Mesothelial cell of epicardium (in vitro differentiated cells): ENCODE data around the gene KLHL29. TPM values are rescaled to one million over a fixed set of nuclear protein-coding genes. Genes with fewer than 3 reads are reported as not detected.
A peak's percentile ranks its signal among the peaks of the same experiment; 100 is the strongest.

Source experiments
- DNase-seq, 2 experiments: peaks; one replicate each; pipeline ENCODE4 v3.0.0; 2021; ENCODE audit warnings: low spot score in 2 of 2; ENCODE audit not compliant: unreplicated experiment in 2 of 2
- H3K27ac Mint-ChIP-seq: 2 replicates; pipeline ENCODE4 v1.8.0; 2021; ENCODE audit warnings: mixed read lengths
- H3K27me3 Mint-ChIP-seq: 2 replicates; pipeline ENCODE4 v1.8.0; 2021; ENCODE audit warnings: low read depth, mixed read lengths
- H3K36me3 Mint-ChIP-seq: 2 replicates; pipeline ENCODE4 v1.8.0; 2021; ENCODE audit warnings: mixed read lengths
- H3K4me1 Mint-ChIP-seq: 2 replicates; pipeline ENCODE4 v1.8.0; 2021; ENCODE audit warnings: mixed read lengths
- H3K4me3 Mint-ChIP-seq: 2 replicates; pipeline ENCODE4 v1.8.0; 2021; ENCODE audit warnings: mild to moderate bottlenecking, moderate library complexity, mixed read lengths
- H3K9me3 Mint-ChIP-seq: 2 replicates; pipeline ENCODE4 v1.8.0; 2021; ENCODE audit warnings: mixed read lengths
- total RNA-seq: library from RNA; stranded (reverse); gene quantifications from 3 replicates; pipeline ENCODE4 v1.2.1, GENCODE V29; 2021
- TF ChIP-seq, protein P1 (sequence below): fragments of 200-600 bp; sonication (generic); IDR thresholded peaks from one replicate; pipeline ENCODE4 v1.5.0; 2021; ENCODE audit warnings: antibody characterized with exemption; ENCODE audit not compliant: unreplicated experiment

KLHL29 gene
- total RNA-seq, 1 donor from 2014 or later = 28.3 TPM

- TF ChIP-seq, protein P1, sequence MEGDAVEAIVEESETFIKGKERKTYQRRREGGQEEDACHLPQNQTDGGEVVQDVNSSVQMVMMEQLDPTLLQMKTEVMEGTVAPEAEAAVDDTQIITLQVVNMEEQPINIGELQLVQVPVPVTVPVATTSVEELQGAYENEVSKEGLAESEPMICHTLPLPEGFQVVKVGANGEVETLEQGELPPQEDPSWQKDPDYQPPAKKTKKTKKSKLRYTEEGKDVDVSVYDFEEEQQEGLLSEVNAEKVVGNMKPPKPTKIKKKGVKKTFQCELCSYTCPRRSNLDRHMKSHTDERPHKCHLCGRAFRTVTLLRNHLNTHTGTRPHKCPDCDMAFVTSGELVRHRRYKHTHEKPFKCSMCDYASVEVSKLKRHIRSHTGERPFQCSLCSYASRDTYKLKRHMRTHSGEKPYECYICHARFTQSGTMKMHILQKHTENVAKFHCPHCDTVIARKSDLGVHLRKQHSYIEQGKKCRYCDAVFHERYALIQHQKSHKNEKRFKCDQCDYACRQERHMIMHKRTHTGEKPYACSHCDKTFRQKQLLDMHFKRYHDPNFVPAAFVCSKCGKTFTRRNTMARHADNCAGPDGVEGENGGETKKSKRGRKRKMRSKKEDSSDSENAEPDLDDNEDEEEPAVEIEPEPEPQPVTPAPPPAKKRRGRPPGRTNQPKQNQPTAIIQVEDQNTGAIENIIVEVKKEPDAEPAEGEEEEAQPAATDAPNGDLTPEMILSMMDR = no peak
- H3K4me1 Mint-ChIP-seq = peaks cover 26% of the 10 kb centered on the region
- H3K36me3 Mint-ChIP-seq = peaks cover 3% of the 10 kb centered on the region
- peaks cover 3% of the 10 kb centered on the region for H3K27me3 Mint-ChIP-seq
- H3K4me3 Mint-ChIP-seq = no peak overlapping the region
- no peak for DNase-seq
- no peaks in the 10 kb centered on the region for H3K9me3 Mint-ChIP-seq
- H3K27ac Mint-ChIP-seq = no peak overlapping the region
Measured at GRCh38 chr2:23583467-23583866, 198.5 kb downstream of the KLHL29 start.

GRCh38 chr2:23584054-23584745 lies 199.2 kb downstream of the KLHL29 start:
- H3K36me3 Mint-ChIP-seq = peaks cover 3% of the 10 kb centered on the region
- H3K4me1 Mint-ChIP-seq = peaks cover 26% of the 10 kb centered on the region
- no peaks in the 10 kb centered on the region for H3K9me3 Mint-ChIP-seq
- H3K4me3 Mint-ChIP-seq = no peak overlapping the region
- H3K27me3 Mint-ChIP-seq = peaks cover 2% of the 10 kb centered on the region
- TF ChIP-seq, protein P1 = no peak
- DNase-seq = no peak
- H3K27ac Mint-ChIP-seq = no peak overlapping the region

GRCh38 chr2:23585273-23586170 lies 200.5 kb downstream of the KLHL29 start:
- Mint-ChIP-seq H3K4me1 (peaks cover 26% of the 10 kb centered on the region), H3K4me3 (no peak overlapping the region), H3K27me3 (peaks cover 2% of the 10 kb centered on the region), H3K9me3 (no peaks in the 10 kb centered on the region), H3K36me3 (peaks cover 3% of the 10 kb centered on the region), H3K27ac (peak overlapping the region; percentile 58)
- TF ChIP-seq, protein P1 = no peak
- DNase-seq = no peak

- no peak for DNase-seq
- TF ChIP-seq, protein P1 = no peak
- no peak overlapping the region for H3K4me3 Mint-ChIP-seq
- no peaks in the 10 kb centered on the region for H3K9me3 Mint-ChIP-seq
- H3K4me1 Mint-ChIP-seq = peaks cover 26% of the 10 kb centered on the region
- H3K27me3 Mint-ChIP-seq = peaks cover 2% of the 10 kb centered on the region
- H3K27ac Mint-ChIP-seq = no peak overlapping the region
- peaks cover 3% of the 10 kb centered on the region for H3K36me3 Mint-ChIP-seq
Measured at GRCh38 chr2:23586741-23587306, 201.8 kb downstream of the KLHL29 start.

- no peak for DNase-seq
- H3K36me3 Mint-ChIP-seq = peaks cover 3% of the 10 kb centered on the region
- no peak overlapping the region for H3K27ac Mint-ChIP-seq
- TF ChIP-seq, protein P1 = no peak
- H3K27me3 Mint-ChIP-seq = peaks cover 2% of the 10 kb centered on the region
- H3K9me3 Mint-ChIP-seq = no peaks in the 10 kb centered on the region
- H3K4me1 Mint-ChIP-seq = peaks cover 26% of the 10 kb centered on the region
- no peak overlapping the region for H3K4me3 Mint-ChIP-seq
Measured at GRCh38 chr2:23587341-23587880, 202.4 kb downstream of the KLHL29 start.
